Testis (tissue), 3 donors: ENCODE data around the gene ARHGAP22. TPM values are rescaled to one million over a fixed set of nuclear protein-coding genes. Genes with fewer than 3 reads are reported as not detected.

Source experiments
- DNase-seq: peaks from one replicate; pipeline ENCODE4 v3.0.0-alpha.2; 2019
- H3K27ac ChIP-seq, 2 donors: fragments of 200-600 bp; sonication (generic); one replicate each; pipeline ENCODE4 v1.5.1; 2019
- H3K27me3 ChIP-seq: fragments of 200-600 bp; sonication (generic); one replicate; pipeline ENCODE4 v1.5.1; 2019
- H3K36me3 ChIP-seq: fragments of 200-600 bp; sonication (generic); one replicate; pipeline ENCODE4 v1.5.1; 2017; ENCODE audit warnings: low read depth; ENCODE audit errors: missing control alignments
- H3K4me1 ChIP-seq: fragments of 200-600 bp; sonication (generic); one replicate; pipeline ENCODE4 v1.5.1; 2019
- H3K4me3 ChIP-seq, 2 donors: fragments of 200-600 bp; sonication (generic); one replicate each; pipeline ENCODE4 v1.5.1; 2017 to 2019
- H3K9me3 ChIP-seq: fragments of 200-600 bp; sonication (generic); one replicate; pipeline ENCODE4 v1.5.1; 2017
- POLR2A ChIP-seq: fragments of 450-650 bp; IDR thresholded peaks from one replicate; pipeline ENCODE4 v1.6.1; 2017; ENCODE audit warnings: antibody characterized with exemption, mild to moderate bottlenecking, moderate library complexity
- WGBS, 2 donors: methylation state at CpG; one replicate each; pipeline ENCODE4 v1.1.5; 2018; 5-methylcytosine and 5-hydroxymethylcytosine counted together
- intact Hi-C: fragments of 100-400 bp; cut with DNase I; formaldehyde crosslinking; loops from one replicate; pipeline ENCODE4 v1.15.1; 2023; ENCODE audit warnings: low total_unique reads
- polyA plus RNA-seq: library from polyadenylated mRNA; stranded (reverse); fragments of 350-450 nt; fragmentation: Illumina TruSeq; extraction: RNeasy Lipid Tissue Mini Kit (QIAGEN cat#74804); gene quantifications from one replicate; pipeline ENCODE4 v1.2.3, GENCODE V29; 2014; ENCODE audit warnings: low read depth, low replicate concordance; ENCODE audit not compliant: insufficient read depth
- total RNA-seq, 2 donors: library from RNA; depleted of rRNA; stranded (reverse); fragments of >200 nt; gene quantifications; one replicate each; pipeline ENCODE4 v1.2.3, GENCODE V29; 2016
- TF ChIP-seq, protein P1 (sequence below), 3 experiments: fragments of 450-650 bp in 2 of 3; fragments of 200-600 bp in 1 of 3; sonication (generic) in 1 of 3; IDR thresholded peaks; one replicate each; pipeline ENCODE4 v1.5.1; 2016 to 2019; ENCODE audit warnings: antibody characterized with exemption in 3 of 3, mild to moderate bottlenecking in 2 of 3, moderate library complexity in 1 of 3

Gene ARHGAP22
- total and polyA plus RNA-seq, 3 donors from 2014 or later = 6.2 to 11.9 (median 8.8) TPM

DNA sequence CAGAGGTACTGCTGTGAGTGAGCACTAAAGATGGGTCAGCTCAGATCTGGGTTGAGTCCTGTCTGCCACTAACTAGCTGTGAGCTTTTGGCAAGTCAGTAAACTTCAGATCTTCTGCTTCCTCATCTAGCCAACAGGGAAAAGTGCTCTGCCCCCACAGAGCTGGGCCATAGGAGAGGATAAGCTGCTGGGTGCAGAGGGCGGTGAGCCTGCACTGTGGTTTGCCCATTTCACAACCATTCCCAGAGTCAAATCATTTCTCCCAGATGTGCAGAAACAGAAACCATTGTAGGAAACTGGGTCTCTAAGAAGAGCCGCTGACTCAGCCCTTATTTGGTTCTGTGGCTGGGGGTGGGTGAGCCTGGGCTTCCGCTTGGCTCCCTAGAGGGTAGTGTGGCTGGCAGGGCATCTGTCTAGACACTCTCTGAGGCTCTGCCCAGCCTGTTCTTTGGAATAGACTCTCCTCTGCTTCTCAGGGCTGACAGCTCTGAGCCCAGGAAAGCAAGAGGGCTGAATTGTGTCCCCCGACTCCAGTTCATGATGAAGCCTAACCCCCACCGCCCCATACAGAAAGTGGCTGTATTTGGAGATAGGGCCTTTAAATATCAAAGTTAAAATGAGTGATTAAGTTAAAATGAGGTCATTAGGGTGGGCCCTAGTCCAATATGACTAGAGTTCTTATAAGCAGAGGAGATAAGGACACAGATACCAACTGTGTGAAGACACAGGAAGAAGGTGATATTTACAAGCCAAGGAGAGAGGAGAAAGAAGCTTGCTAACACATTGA lies 29.5 kb upstream of the ARHGAP22 start:
- H3K27me3 ChIP-seq = no peaks in the 10 kb centered on the region
- TF ChIP-seq, protein P1, sequence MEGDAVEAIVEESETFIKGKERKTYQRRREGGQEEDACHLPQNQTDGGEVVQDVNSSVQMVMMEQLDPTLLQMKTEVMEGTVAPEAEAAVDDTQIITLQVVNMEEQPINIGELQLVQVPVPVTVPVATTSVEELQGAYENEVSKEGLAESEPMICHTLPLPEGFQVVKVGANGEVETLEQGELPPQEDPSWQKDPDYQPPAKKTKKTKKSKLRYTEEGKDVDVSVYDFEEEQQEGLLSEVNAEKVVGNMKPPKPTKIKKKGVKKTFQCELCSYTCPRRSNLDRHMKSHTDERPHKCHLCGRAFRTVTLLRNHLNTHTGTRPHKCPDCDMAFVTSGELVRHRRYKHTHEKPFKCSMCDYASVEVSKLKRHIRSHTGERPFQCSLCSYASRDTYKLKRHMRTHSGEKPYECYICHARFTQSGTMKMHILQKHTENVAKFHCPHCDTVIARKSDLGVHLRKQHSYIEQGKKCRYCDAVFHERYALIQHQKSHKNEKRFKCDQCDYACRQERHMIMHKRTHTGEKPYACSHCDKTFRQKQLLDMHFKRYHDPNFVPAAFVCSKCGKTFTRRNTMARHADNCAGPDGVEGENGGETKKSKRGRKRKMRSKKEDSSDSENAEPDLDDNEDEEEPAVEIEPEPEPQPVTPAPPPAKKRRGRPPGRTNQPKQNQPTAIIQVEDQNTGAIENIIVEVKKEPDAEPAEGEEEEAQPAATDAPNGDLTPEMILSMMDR (IDR thresholded peaks at IDR 0.05) = no peak
- no peak for TF ChIP-seq POLR2A
- no peak overlapping the region for H3K27ac ChIP-seq
- H3K9me3 ChIP-seq = no peaks in the 10 kb centered on the region
- no peaks in the 10 kb centered on the region for H3K4me1 ChIP-seq
- H3K36me3 ChIP-seq = no peaks in the 10 kb centered on the region
- no peak overlapping the region for H3K4me3 ChIP-seq
- 85 to 87% methylated on average over 5 of the region's 5 CpGs for WGBS, 2 donors
- peak; percentile 46 for DNase-seq
- intact Hi-C loops = no loop called here

DNA sequence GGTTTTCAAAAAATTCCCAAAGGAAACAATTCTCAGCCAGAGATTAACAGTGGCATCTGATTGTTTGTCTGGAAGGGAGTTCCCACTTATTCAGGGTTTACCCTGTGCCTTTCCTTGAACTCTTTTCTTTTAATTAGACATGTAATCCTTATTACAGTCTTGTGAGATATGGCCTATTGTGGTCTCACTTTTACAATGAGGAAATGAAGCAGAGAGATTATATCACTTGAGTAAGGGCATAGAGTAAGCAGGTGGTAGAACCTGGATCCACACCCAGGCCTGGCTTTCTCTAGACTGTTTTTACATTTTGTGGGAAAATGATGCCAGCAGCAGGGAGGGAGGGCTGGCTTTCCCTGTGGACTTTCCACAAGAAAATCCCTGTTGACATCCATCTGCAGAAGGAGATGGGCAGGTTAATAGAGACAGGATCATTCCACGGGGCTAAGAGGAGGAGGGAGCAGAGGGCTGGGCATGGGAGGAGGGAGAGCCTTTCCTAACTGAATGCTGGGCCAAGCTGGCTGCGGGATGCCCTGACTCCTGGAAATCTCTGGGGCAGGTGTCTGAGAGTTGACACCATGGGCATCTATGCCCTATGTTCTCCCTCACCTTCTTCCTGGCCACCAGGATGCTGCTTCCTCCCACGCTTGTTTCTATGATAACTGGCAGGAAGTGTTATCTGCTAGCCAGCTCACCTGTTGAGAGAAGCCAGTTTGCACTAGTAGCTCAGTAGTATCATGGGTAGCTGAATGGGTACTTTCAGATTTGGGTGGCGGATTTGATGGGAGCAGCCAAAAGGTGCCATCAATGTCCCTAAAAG lies 28.7 kb upstream of the ARHGAP22 start:
- intact Hi-C loops = no loop called here
- H3K9me3 ChIP-seq = no peaks in the 10 kb centered on the region
- no peak overlapping the region for H3K4me3 ChIP-seq
- H3K4me1 ChIP-seq = no peaks in the 10 kb centered on the region
- H3K27me3 ChIP-seq = no peaks in the 10 kb centered on the region
- DNase-seq = no peak
- H3K36me3 ChIP-seq = no peaks in the 10 kb centered on the region
- no peak for TF ChIP-seq POLR2A
- TF ChIP-seq, protein P1 (IDR thresholded peaks at IDR 0.05) = no peak
- H3K27ac ChIP-seq = no peak overlapping the region
- 88 to 97% methylated on average over 4 of the region's 4 CpGs for WGBS, 2 donors

DNA sequence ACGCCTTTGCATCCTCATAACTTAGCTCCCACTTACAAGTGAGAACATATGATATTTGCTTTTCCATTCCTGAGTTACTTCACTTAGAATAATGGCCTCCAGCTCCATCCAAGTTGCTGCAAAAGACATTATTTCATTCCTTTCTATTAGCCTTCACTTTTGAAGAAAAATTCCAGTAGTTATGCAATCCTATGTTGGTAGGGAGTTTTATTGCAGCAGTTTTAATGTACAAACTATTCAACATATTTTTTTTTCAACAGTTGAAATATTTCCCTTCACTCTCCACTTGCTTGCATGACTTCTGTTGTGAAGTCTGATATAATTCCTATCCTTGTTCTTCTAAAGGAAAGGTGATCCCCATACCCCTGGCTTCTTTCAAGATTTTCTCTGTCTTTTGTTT lies 27.3 kb upstream of the ARHGAP22 start:
- intact Hi-C loops = no loop called here
- Histone ChIP-seq H3K27ac (no peak overlapping the region), H3K36me3 (no peaks in the 10 kb centered on the region), H3K27me3 (no peaks in the 10 kb centered on the region), H3K4me1 (no peaks in the 10 kb centered on the region), H3K4me3 (no peak overlapping the region), H3K9me3 (no peaks in the 10 kb centered on the region)
- WGBS, 2 donors = 95 to 100% methylated on average over 1 of the region's 1 CpG
- TF ChIP-seq, protein P1 (IDR thresholded peaks at IDR 0.05) = no peak
- TF ChIP-seq POLR2A = no peak
- DNase-seq = no peak

DNA sequence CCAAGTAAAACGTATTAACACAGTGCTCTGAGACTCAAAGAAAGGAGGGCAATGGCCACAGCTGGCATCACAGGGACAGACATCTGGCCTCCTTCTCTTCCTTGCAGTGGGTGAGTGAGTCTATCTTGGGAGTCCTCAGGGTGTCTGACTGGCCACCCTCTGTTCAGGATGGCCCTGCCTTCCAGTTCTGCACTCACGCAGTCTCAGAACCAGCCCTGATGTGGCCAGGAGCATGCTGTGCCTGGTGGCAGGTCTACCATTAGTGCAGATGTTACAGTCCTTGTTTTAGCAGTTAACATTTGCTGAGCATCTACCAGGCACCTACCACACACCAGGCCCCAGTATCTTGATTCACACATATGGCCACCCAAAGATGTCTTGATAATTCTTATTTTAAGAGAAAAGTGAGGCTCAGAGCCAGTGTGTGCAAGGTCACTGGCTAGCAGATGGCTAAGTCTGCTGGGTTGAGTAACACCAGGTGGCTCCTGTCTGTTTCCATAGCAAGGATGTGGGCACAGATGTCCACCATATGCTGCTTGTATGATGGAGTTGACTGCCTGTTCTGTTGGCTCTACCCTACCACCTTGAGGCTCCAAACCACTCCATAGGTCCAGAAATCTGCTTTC lies 23.2 kb upstream of the ARHGAP22 start:
- H3K4me1 ChIP-seq = no peaks in the 10 kb centered on the region
- H3K27me3 ChIP-seq = no peaks in the 10 kb centered on the region
- no peaks in the 10 kb centered on the region for H3K9me3 ChIP-seq
- H3K4me3 ChIP-seq = no peak overlapping the region
- DNase-seq = no peak
- intact Hi-C loops = no loop called here
- 87 to 94% methylated on average over 2 of the region's 2 CpGs for WGBS, 2 donors
- no peak for TF ChIP-seq POLR2A
- TF ChIP-seq, protein P1 (IDR thresholded peaks at IDR 0.05) = no peak
- H3K27ac ChIP-seq = no peak overlapping the region
- no peaks in the 10 kb centered on the region for H3K36me3 ChIP-seq
